HG03565 (cell line): ENCODE measurements around the gene MRI1.

ENCODE experiments used
- ATAC-seq: cut with Tn5 transposase; IDR thresholded peaks from one replicate; pipeline ENCODE4 v1.9.1; 2021; ENCODE audit warnings: mild to moderate bottlenecking, moderate library complexity; ENCODE audit not compliant: unreplicated experiment

Gene MRI1

DNA sequence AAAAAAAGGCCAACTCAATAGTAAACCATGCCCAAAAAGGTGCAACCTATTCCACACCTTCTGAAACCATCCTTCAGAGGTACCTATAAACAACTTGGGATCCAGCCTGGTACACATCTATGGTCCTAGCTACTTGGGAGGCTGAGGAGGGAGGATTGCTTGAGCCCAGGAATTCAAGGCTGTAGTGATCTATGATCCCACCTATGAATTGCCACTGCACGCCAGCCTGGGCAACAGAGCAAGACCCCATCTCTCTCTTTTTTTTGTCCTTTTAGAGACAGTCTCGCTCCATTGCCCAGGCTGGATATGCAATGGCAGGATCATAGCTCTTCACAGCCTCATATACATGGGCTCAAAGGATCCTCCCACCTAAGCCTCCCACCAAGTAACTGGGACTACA lies 57.0 kb downstream of the MRI1 start:
- ATAC-seq: no peak

GRCh38 chr19:13823256-13823655 lies 58.9 kb downstream of the MRI1 start:
- no peak for ATAC-seq
